22Rv1 (cell line): ENCODE measurements around the gene DNAJC5G.

Source experiments
- H3K27ac ChIP-seq: fragments of 450-650 bp; 2 replicates; pipeline ENCODE4 v1.5.1; 2017
- ZFX ChIP-seq: fragments of 450-650 bp; IDR thresholded peaks from 2 replicates; pipeline ENCODE4 v1.6.1; 2017; ENCODE audit warnings: antibody characterized with exemption, borderline replicate concordance
- TF ChIP-seq, protein P1 (sequence below): fragments of 450-650 bp; IDR thresholded peaks from 2 replicates; pipeline ENCODE4 v1.5.1; 2017; ENCODE audit warnings: mild to moderate bottlenecking

DNAJC5G gene, protein sequence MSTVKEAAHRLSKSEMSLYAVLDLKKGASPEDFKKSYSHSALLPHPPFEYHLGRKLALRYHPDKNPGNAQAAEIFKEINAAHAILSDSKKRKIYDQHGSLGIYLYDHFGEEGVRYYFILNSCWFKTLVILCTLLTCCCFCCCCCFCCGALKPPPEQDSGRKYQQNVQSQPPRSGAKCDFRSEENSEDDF

DNA sequence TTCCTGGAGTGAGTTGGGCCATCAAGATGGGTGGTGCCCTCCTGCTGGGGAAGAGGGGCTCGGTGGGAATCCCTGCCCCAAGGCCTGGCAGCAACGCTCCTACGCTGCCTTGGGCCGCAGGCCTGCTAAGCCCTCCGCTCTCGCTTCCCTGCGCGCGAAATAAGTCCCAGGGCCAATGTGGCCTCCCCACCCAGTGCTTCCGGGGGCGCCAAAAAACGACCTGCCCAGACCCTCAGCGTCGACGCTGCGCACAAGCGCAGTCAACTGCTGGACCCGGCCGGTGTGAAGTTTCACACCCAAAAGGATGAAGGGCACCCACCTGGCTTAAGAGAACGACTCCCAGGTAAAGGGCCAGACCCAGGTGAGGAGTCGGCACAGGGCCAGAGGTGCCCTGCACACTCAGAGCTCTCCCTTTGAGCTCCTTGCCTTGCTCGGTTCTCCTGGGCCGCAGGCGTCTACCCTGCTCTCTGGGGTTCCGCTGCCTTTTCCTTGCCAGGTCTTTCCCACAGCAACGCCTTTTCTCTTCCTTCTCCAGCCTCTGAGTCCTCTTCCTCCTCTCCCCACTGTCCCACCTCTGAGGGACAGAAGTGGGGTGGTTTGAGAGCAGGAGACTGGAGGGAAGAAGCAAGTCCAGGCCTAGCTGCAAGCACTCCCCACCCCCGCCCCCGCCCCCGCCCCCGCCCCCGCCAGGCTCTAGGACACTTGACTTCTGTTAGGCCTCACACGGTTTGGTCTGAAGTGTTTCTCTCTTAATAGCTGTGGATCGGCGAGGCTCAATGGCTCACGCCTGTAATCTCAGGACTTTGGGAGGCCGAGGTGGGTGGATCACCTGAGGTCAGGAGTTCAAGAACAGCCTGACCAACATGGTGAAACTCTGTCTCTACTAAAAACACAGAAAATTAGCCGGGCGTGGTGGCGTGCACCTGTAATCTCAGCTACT lies at the start of gene DNAJC5G:
TSS of gene DNAJC5G (plus strand) at position 223 of the 940 bp plus-strand sequence. CDS start 1,296 bp downstream, outside the sequence.
- H3K27ac ChIP-seq, result no peak within 1 kb of the TSS
- TF ChIP-seq, protein P1, sequence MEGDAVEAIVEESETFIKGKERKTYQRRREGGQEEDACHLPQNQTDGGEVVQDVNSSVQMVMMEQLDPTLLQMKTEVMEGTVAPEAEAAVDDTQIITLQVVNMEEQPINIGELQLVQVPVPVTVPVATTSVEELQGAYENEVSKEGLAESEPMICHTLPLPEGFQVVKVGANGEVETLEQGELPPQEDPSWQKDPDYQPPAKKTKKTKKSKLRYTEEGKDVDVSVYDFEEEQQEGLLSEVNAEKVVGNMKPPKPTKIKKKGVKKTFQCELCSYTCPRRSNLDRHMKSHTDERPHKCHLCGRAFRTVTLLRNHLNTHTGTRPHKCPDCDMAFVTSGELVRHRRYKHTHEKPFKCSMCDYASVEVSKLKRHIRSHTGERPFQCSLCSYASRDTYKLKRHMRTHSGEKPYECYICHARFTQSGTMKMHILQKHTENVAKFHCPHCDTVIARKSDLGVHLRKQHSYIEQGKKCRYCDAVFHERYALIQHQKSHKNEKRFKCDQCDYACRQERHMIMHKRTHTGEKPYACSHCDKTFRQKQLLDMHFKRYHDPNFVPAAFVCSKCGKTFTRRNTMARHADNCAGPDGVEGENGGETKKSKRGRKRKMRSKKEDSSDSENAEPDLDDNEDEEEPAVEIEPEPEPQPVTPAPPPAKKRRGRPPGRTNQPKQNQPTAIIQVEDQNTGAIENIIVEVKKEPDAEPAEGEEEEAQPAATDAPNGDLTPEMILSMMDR, result no peak
- no peak for TF ChIP-seq ZFX

DNA sequence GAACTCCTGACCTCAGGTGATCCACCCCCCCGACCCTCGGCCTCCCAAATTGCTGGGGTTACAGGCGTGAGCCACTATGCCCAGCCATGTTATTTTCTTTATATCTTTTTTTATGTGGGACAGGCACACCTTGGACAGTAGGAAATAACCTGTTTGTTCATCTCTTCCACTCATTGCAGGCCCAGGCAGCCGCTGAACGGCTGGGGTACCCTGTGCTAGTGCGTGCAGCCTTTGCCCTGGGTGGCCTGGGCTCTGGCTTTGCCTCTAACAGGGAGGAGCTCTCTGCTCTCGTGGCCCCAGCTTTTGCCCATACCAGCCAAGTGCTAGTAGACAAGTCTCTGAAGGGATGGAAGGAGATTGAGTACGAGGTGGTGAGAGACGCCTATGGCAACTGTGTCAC lies 49.7 kb upstream of the DNAJC5G start:
- TF ChIP-seq ZFX, result no peak
- TF ChIP-seq, protein P1, result no peak
- no peak overlapping the region for H3K27ac ChIP-seq

DNA sequence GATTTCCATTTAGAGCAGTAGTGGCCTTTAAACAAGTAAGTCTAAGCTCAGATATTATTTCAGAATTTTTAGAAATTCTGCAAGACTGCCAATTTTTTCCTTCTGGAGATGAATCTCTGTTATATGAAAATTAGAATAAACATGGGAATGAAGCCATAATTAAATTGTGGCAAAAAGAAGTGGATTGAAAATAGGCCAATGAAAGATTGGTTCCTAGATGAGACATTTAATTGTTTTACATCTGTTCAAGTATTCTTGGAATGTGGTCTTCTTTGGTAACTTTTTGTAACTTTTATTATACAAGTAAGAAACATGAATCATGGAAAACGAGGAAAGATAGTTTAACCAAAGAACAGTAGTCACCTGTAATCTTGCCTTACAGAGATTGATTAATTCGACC lies 47.7 kb upstream of the DNAJC5G start:
- no peak overlapping the region for H3K27ac ChIP-seq
- TF ChIP-seq, protein P1, result no peak
- no peak for TF ChIP-seq ZFX

DNA sequence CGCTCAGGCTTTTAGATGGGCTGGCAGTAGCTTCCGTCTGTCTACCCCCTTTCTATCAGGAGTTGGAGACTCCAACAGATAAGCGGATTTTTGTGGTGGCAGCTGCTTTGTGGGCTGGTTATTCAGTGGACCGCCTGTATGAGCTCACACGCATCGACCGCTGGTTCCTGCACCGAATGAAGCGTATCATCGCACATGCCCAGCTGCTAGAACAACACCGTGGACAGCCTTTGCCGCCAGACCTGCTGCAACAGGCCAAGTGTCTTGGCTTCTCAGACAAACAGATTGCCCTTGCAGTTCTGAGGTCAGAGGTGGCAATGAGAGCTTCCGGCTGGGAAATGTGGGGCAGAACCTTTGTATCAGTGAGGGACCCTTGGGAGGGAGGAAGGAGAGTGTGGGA lies 43.3 kb upstream of the DNAJC5G start:
- TF ChIP-seq, protein P1, result no peak
- no peak for TF ChIP-seq ZFX
- no peak overlapping the region for H3K27ac ChIP-seq

DNA sequence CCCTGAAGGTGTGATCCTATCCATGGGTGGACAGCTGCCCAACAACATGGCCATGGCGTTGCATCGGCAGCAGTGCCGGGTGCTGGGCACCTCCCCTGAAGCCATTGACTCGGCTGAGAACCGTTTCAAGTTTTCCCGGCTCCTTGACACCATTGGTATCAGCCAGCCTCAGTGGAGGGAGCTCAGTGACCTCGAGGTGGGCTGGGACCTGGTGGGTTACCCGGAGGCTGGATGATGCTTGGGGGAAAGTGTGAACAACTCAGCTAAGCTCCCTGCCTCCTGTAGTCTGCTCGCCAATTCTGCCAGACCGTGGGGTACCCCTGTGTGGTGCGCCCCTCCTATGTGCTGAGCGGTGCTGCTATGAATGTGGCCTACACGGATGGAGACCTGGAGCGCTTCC lies 41.9 kb upstream of the DNAJC5G start:
- TF ChIP-seq, protein P1, result no peak
- no peak for TF ChIP-seq ZFX
- no peak overlapping the region for H3K27ac ChIP-seq

DNA sequence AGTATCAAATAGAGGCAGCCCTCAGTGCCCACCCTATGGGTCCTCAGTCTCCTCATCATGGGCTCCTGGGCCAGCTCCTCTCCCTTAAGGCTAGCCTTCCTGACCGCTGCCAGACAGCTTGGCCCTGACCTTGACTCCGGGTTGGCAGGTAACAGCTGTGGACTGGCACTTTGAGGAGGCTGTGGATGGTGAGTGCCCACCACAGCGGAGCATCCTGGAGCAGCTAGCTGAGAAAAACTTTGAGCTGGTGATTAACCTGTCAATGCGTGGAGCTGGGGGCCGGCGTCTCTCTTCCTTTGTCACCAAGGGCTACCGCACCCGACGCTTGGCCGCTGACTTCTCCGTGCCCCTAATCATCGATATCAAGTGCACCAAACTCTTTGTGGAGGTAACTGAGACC lies 39.1 kb upstream of the DNAJC5G start:
- TF ChIP-seq ZFX, result no peak
- TF ChIP-seq, protein P1, result no peak
- H3K27ac ChIP-seq, result no peak overlapping the region

DNA sequence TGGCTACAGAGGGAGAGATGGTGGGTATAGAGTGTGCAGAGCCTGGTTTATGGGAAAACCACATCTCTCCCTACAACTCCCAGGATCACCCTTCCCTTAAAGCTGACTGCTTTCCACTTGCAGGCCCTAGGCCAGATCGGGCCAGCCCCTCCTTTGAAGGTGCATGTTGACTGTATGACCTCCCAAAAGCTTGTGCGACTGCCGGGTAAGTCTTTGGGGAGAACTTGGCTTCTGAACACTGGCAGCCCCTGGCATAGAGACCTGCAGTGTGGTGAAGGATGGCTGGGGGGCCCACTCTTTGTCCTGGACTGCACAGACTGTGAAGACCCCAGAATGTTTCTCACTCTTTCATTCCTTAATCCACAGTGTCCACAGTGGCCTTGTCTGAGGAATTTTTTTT lies 38.6 kb upstream of the DNAJC5G start:
- TF ChIP-seq ZFX, result no peak
- TF ChIP-seq, protein P1, result no peak
- no peak overlapping the region for H3K27ac ChIP-seq
